Ovary (tissue), 9 donors: ENCODE data around the gene ARHGAP28. TPM values are rescaled to one million over a fixed set of nuclear protein-coding genes. Genes with fewer than 3 reads are reported as not detected.

Experiments used
- DNase-seq, 5 donors: peaks; one replicate each; pipeline ENCODE4 v3.0.0-alpha.2; 2019 to 2020
- H3K27ac ChIP-seq, 2 donors: fragments of 200-600 bp; one replicate each; pipeline versions ENCODE4 v1.5.1 to v1.8.0; 2019 to 2022
- H3K27me3 ChIP-seq: fragments of 200-600 bp; one replicate; pipeline ENCODE4 v1.8.0; 2022
- H3K36me3 ChIP-seq: fragments of 200-600 bp; sonication (generic); one replicate; pipeline ENCODE4 v1.5.1; 2019
- H3K4me1 ChIP-seq: one replicate; pipeline ENCODE4 v1.8.1; 2013; ENCODE audit warnings: mild to moderate bottlenecking, moderate library complexity; ENCODE audit not compliant: insufficient read depth
- H3K4me3 ChIP-seq: fragments of 200-600 bp; sonication (generic); one replicate; pipeline ENCODE4 v1.5.1; 2017
- H3K9me3 ChIP-seq, 2 donors: fragments of 200-600 bp in 1 of 2; sonication (generic) in 1 of 2; one replicate each; pipeline versions ENCODE4 v1.5.1 to v1.8.1; 2013 to 2019; ENCODE audit warnings: mild to moderate bottlenecking in 1 of 2, moderate library complexity in 1 of 2
- CTCF ChIP-seq, 3 donors: fragments of 450-650 bp in 2 of 3; fragments of 200-600 bp in 1 of 3; IDR thresholded peaks; one replicate each; pipeline versions ENCODE4 v1.5.1 to v1.8.0; 2016 to 2022; ENCODE audit warnings: antibody characterized with exemption in 3 of 3, mild to moderate bottlenecking in 1 of 3
- EP300 ChIP-seq: sonication (generic); formaldehyde crosslinking; IDR thresholded peaks from one replicate; pipeline ENCODE4 v1.6.1; 2017; ENCODE audit warnings: antibody characterized with exemption
- POLR2A ChIP-seq: fragments of 450-650 bp; IDR thresholded peaks from one replicate; pipeline ENCODE4 v1.6.1; 2017; ENCODE audit warnings: antibody characterized with exemption, mild to moderate bottlenecking, moderate library complexity
- WGBS, 3 donors: extraction: QIAGEN DNeasy Blood & Tissue Kit in 1 of 3; methylation state at CpG; one replicate each; pipeline versions ENCODE4 v1.1.5 to v1.1.7; 2013 to 2017; 5-methylcytosine and 5-hydroxymethylcytosine counted together
- intact Hi-C, 4 donors: fragments of 100-400 bp; cut with DNase I; formaldehyde crosslinking; loops; one replicate each; pipeline versions ENCODE4 v1.11.0 to v1.15.1; 2022 to 2023
- polyA plus RNA-seq, 2 donors: library from polyadenylated mRNA; stranded (reverse); fragments of 200-250 nt in 1 of 2; fragments of 350-450 nt in 1 of 2; fragmentation: Illumina TruSeq in 1 of 2; extraction: RNeasy Lipid Tissue Mini Kit (QIAGEN cat#74804) in 1 of 2; gene quantifications; one replicate each; pipeline ENCODE4 v1.2.3, GENCODE V29; 2013 to 2014
- total RNA-seq, 7 donors: library from RNA; depleted of rRNA in 2 of 7; stranded (reverse); fragments of >200 nt in 2 of 7; fragmentation: NEBNext Ultra II Directional in 3 of 7; extraction: Animal tissue kit (Norgen Biotek cat#: 25700) in 3 of 7; gene quantifications; one replicate each; pipeline versions ENCODE4 v1.1.0 to v1.2.4, GENCODE V29; 2016 to 2023
- donor health status: DM: no; HTN: no; CAD: no; lungs with moderate emphysema.
- donor health status: DM: no; HTN: no; CAD: no.
- donor health status: Bipolar disorder and iron deficiency.
- donor health status: DM: yes; HTN: yes; CAD: no.
- donor health status: DM: no; HTN: no; CAD: no.
- donor health status: DM: yes; HTN: yes; CAD: no.

Gene ARHGAP28
- total and polyA plus RNA-seq, 9 donors = 5.9 to 28.7 (median 16.9) TPM

GRCh38 chr18:6745504-6746031 is 16.1 kb downstream of the ARHGAP28 start:
- intact Hi-C loops = no loop called here
- Histone ChIP-seq H3K27ac (no peak overlapping the region), H3K4me1 (peaks cover 12% of the 10 kb centered on the region), H3K4me3 (no peak overlapping the region), H3K27me3 (no peaks in the 10 kb centered on the region), H3K36me3 (no peaks in the 10 kb centered on the region), H3K9me3 (no peaks in the 10 kb centered on the region)
- TF ChIP-seq EP300 = no peak
- WGBS, 3 donors = 93 to 95% (median 95%) methylated on average over 5 of the region's 5 CpGs
- no peak for DNase-seq

GRCh38 chr18:6746386-6746960 is 17.0 kb downstream of the ARHGAP28 start:
- no peak overlapping the region for H3K27ac ChIP-seq
- H3K4me3 ChIP-seq = no peak overlapping the region
- 77 to 87% (median 86%) methylated on average over 2 of the region's 2 CpGs for WGBS, 3 donors
- no peaks in the 10 kb centered on the region for H3K9me3 ChIP-seq
- DNase-seq = no peak
- H3K27me3 ChIP-seq = no peaks in the 10 kb centered on the region
- intact Hi-C loops = no loop called here
- peaks cover 10% of the 10 kb centered on the region for H3K4me1 ChIP-seq
- H3K36me3 ChIP-seq = no peaks in the 10 kb centered on the region
- no peak for TF ChIP-seq POLR2A
- TF ChIP-seq EP300 = no peak
- TF ChIP-seq CTCF (IDR thresholded peaks at IDR 0.05) = no peak

- Histone ChIP-seq H3K27ac (no peak overlapping the region), H3K4me1 (peaks cover 8% of the 10 kb centered on the region), H3K4me3 (no peak overlapping the region), H3K36me3 (no peaks in the 10 kb centered on the region), H3K9me3 (no peaks in the 10 kb centered on the region), H3K27me3 (no peaks in the 10 kb centered on the region)
- WGBS, 3 donors = 45 to 56% (median 46%) methylated on average over 2 of the region's 2 CpGs
- TF ChIP-seq EP300 (no peak), POLR2A (no peak), CTCF (IDR thresholded peaks at IDR 0.05) (no peak)
- intact Hi-C loops = no loop called here
- no peak for DNase-seq
Measured at GRCh38 chr18:6747646-6748045, 18.1 kb downstream of the ARHGAP28 start.

GRCh38 chr18:6748241-6748640 is 18.7 kb downstream of the ARHGAP28 start:
- DNase-seq = no peak
- WGBS, 3 donors = 86 to 89% (median 88%) methylated on average over 2 of the region's 2 CpGs
- Histone ChIP-seq H3K27ac (no peak overlapping the region), H3K27me3 (no peaks in the 10 kb centered on the region), H3K9me3 (no peaks in the 10 kb centered on the region), H3K36me3 (no peaks in the 10 kb centered on the region), H3K4me3 (no peak overlapping the region), H3K4me1 (peaks cover 8% of the 10 kb centered on the region)
- intact Hi-C loops = no loop called here
- TF ChIP-seq POLR2A (no peak), EP300 (no peak), CTCF (IDR thresholded peaks at IDR 0.05) (no peak)

- Histone ChIP-seq H3K36me3 (no peaks in the 10 kb centered on the region), H3K4me1 (peaks cover 8% of the 10 kb centered on the region), H3K9me3 (no peaks in the 10 kb centered on the region), H3K27ac (no peak overlapping the region), H3K4me3 (no peak overlapping the region), H3K27me3 (no peaks in the 10 kb centered on the region)
- no peak for TF ChIP-seq EP300
- no peak for TF ChIP-seq CTCF (IDR thresholded peaks at IDR 0.05)
- no peak for TF ChIP-seq POLR2A
- intact Hi-C loops = no loop called here
- 85 to 96% (median 93%) methylated on average over 1 of the region's 1 CpG for WGBS, 3 donors
- no peak for DNase-seq
Measured at GRCh38 chr18:6750411-6750810, 20.9 kb downstream of the ARHGAP28 start.
